Endothelial cell of umbilical vein (primary cell): Measurements from ENCODE around the gene CCDC82. TPM values are rescaled to one million over a fixed set of nuclear protein-coding genes. Genes with fewer than 3 reads are reported as not detected.

Source experiments
- BruUV-seq: library from RNA; stranded (reverse); fragments of 400-500 nt; replicated peaks from 2 replicates; lab custom pipeline; 2021; lab: Mats Ljungman, UMichigan
- CTCF ChIA-PET: fragments of 300-600, 350-600 bp; sonication (Branson Sonifier 250); formaldehyde crosslinking; loops from one replicate; lab custom pipeline; 2021; ENCODE audit warnings: antibody characterized with exemption, inconsistent platforms; lab: Charles Lee
- POLR2A ChIA-PET: fragments of 300-600, 350-600 bp; sonication (Branson Sonifier 250); formaldehyde crosslinking; loops from one replicate; lab custom pipeline; 2021; ENCODE audit warnings: antibody characterized with exemption, inconsistent platforms; lab: Charles Lee
- DNase-seq: peaks from one replicate; pipeline ENCODE4 v3.0.0-alpha.2; 2011; ENCODE audit warnings: low read depth, low spot score
- FAIRE-seq: peaks from 2 replicates; lab custom pipeline; 2011; peaks lifted over from hg19 to GRCh38; lab: Jason Lieb, UNC
- H2AFZ ChIP-seq: 2 replicates; pipeline ENCODE4 v1.6.0; 2012; ENCODE audit warnings: low read depth, low read length, control low read depth, inconsistent platforms
- H3K27ac ChIP-seq: 2 replicates; pipeline ENCODE4 v1.5.1; 2011; ENCODE audit warnings: low read depth, mild to moderate bottlenecking, control low read depth, low read length, moderate library complexity; ENCODE audit not compliant: insufficient read depth
- H3K27me3 ChIP-seq, 2 experiments: 2 replicates each; pipeline versions ENCODE4 v1.6.0 to v1.6.1; 2011; ENCODE audit warnings: low read length in 2 of 2, mixed read lengths in 1 of 2; ENCODE audit not compliant: control insufficient read depth in 2 of 2, insufficient read depth in 2 of 2
- H3K36me3 ChIP-seq, 2 experiments: 2 replicates in 1 of 2; 3 replicates in 1 of 2; pipeline ENCODE4 v1.5.1; 2011; ENCODE audit warnings: low read length in 2 of 2, mild to moderate bottlenecking in 1 of 2, moderate library complexity in 1 of 2; ENCODE audit not compliant: control insufficient read depth in 2 of 2, insufficient read depth in 2 of 2; ENCODE audit errors: extremely low read depth in 1 of 2
- H3K4me1 ChIP-seq: 3 replicates; pipeline ENCODE4 v1.5.1; 2011; ENCODE audit warnings: mild to moderate bottlenecking, low read length; ENCODE audit not compliant: control insufficient read depth, insufficient read depth; ENCODE audit errors: extremely low read depth
- H3K4me2 ChIP-seq: 2 replicates; pipeline ENCODE4 v1.6.1; 2011; ENCODE audit warnings: low read length, control low read depth, mixed read lengths; ENCODE audit not compliant: insufficient read depth
- H3K4me3 ChIP-seq, 3 experiments: fragments of 200-600 bp in 1 of 3; sonication (generic), shearing (Covaris generic) in 1 of 3; replicated peaks in 1 of 3; 2 replicates each; pipeline ENCODE4 v1.5.1; 2011 to 2016; ENCODE audit warnings: control low read depth in 3 of 3, low read length in 3 of 3, mild to moderate bottlenecking in 2 of 3, inconsistent platforms in 1 of 3, low read depth in 1 of 3, moderate library complexity in 1 of 3; ENCODE audit not compliant: insufficient read depth in 1 of 3
- H3K79me2 ChIP-seq: 2 replicates; pipeline ENCODE4 v1.6.0; 2012; ENCODE audit warnings: low read length, inconsistent platforms; ENCODE audit not compliant: control insufficient read depth, insufficient read depth
- H3K9ac ChIP-seq: replicated peaks from 2 replicates; pipeline ENCODE3; 2011; ENCODE audit warnings: low read length, control low read depth; ENCODE audit not compliant: insufficient read depth; ENCODE audit errors: extremely low read depth
- H3K9me1 ChIP-seq: replicated peaks from 3 replicates; pipeline ENCODE4 v1.6.0; 2011; ENCODE audit warnings: mild to moderate bottlenecking, low read length; ENCODE audit not compliant: control insufficient read depth, insufficient read depth; ENCODE audit errors: extremely low read depth
- H3K9me3 ChIP-seq: replicated peaks from 2 replicates; pipeline ENCODE4 v1.5.1; 2012; ENCODE audit warnings: low read length, inconsistent platforms; ENCODE audit not compliant: control insufficient read depth, insufficient read depth
- H4K20me1 ChIP-seq: replicated peaks from 2 replicates; pipeline ENCODE3; 2011; ENCODE audit warnings: mild to moderate bottlenecking, low read length; ENCODE audit not compliant: control insufficient read depth, insufficient read depth; ENCODE audit errors: extremely low read depth
- CTCF ChIP-seq, 2 donors: IDR thresholded peaks; 1 replicate in 1 of 2; 2 replicates in 1 of 2; pipeline ENCODE4 v1.5.1; 2011; ENCODE audit warnings: low read length in 2 of 2, mild to moderate bottlenecking in 2 of 2, moderate library complexity in 2 of 2, control low read depth in 1 of 2, inconsistent platforms in 1 of 2, low read depth in 1 of 2; ENCODE audit not compliant: insufficient read depth in 1 of 2; ENCODE audit errors: extremely low read depth in 1 of 2
- EZH2 ChIP-seq: IDR thresholded peaks from 2 replicates; pipeline ENCODE4 v1.6.1; 2012; ENCODE audit warnings: borderline replicate concordance, low read depth, mild to moderate bottlenecking, moderate library complexity, low read length, inconsistent platforms; ENCODE audit not compliant: severe bottlenecking
- FOS ChIP-seq: IDR thresholded peaks from 2 replicates; pipeline ENCODE4 v1.6.1; 2011; ENCODE audit warnings: mild to moderate bottlenecking, low read length, moderate library complexity, borderline replicate concordance; ENCODE audit not compliant: insufficient read depth
- GATA2 ChIP-seq: IDR thresholded peaks from 2 replicates; pipeline ENCODE4 v1.7.0; 2011; ENCODE audit warnings: low read depth, mild to moderate bottlenecking, moderate library complexity, mixed read lengths, low read length; ENCODE audit not compliant: insufficient read length, insufficient read depth
- JUN ChIP-seq: IDR thresholded peaks from 2 replicates; pipeline ENCODE4 v1.6.1; 2011; ENCODE audit warnings: borderline replicate concordance, low read depth; ENCODE audit not compliant: insufficient read length, insufficient read depth
- MAX ChIP-seq: IDR thresholded peaks from 2 replicates; pipeline ENCODE4 v1.6.1; 2011; ENCODE audit not compliant: insufficient read depth, insufficient read length
- MYC ChIP-seq: IDR thresholded peaks from one replicate; pipeline ENCODE4 v1.6.1; 2011; ENCODE audit warnings: mild to moderate bottlenecking, low read depth, low read length
- POLR2A ChIP-seq: IDR thresholded peaks from 2 replicates; pipeline ENCODE4 v1.6.1; 2012; ENCODE audit warnings: low read depth, mild to moderate bottlenecking, control low read depth, low read length
- POLR2AphosphoS5 ChIP-seq: IDR thresholded peaks from 2 replicates; pipeline ENCODE4 v1.6.1; 2012; ENCODE audit warnings: low read depth, mild to moderate bottlenecking, control low read depth, low read length, moderate library complexity; ENCODE audit not compliant: insufficient read depth
- dilution Hi-C: fragments of 300-500 bp; cut with MboI; formaldehyde crosslinking; loops from one replicate; pipeline ENCODE4 v1.15.0; 2019; ENCODE audit warnings: low sequenced_read_pairs; ENCODE audit not compliant: extremely low pct_ligation_motif_present
- intact Hi-C: fragments of 100-400 bp; cut with micrococcal nuclease; formaldehyde crosslinking; loops from one replicate; pipeline ENCODE4 v1.10.0; 2022
- polyA plus RNA-seq, 4 experiments: library from polyadenylated mRNA; depleted of rRNA in 3 of 4; stranded (reverse) in 3 of 4; unstranded in 1 of 4; fragments of >200 nt; gene quantifications; 2 replicates each; pipeline versions ENCODE4 v1.2.1 to v1.2.3, GENCODE V29; 2011 to 2012; ENCODE audit warnings: missing spikeins in 1 of 4
- total RNA-seq: library from RNA; stranded (reverse); gene quantifications from 2 replicates; pipeline ENCODE4 v1.2.3, GENCODE V29; 2021

CCDC82 gene
- total and polyA plus RNA-seq, 2 donors (not counting 3 experiments of a cell fraction or from before 2014, with no cell fraction given), result 8.1 to 33.4 TPM

- no peak overlapping the region for H3K27ac ChIP-seq
- peaks cover 11 to 24% of the 10 kb centered on the region in 2 experiments for H3K27me3 ChIP-seq
- no peak overlapping the region for H2AFZ ChIP-seq
- POLR2A ChIA-PET, result no interaction called here
- no peaks in the 10 kb centered on the region for H3K36me3 ChIP-seq
- CTCF ChIA-PET, result interaction anchor here (1.0 kb wide), 2 partner anchors 37 to 595 kb away, joined by 3 read pairs; no protein-coding TSS in a partner anchor
- no peak for TF ChIP-seq CTCF (IDR thresholded peaks at IDR 0.05; ENCODE audit: extremely low read depth in 1 of 2, insufficient read depth in 1 of 2, low read depth in 1 of 2, low read length in 2 of 2)
- no peak for TF ChIP-seq POLR2AphosphoS5
- TF ChIP-seq POLR2A, result no peak
- TF ChIP-seq MYC, result no peak
- no peak for TF ChIP-seq EZH2
- no peak for TF ChIP-seq FOS
- no peak for TF ChIP-seq JUN
- no peak for TF ChIP-seq MAX
- no peak for TF ChIP-seq GATA2
- H4K20me1 ChIP-seq, result no peaks in the 10 kb centered on the region
- no peak overlapping the region for H3K9ac ChIP-seq
- FAIRE-seq, result no peak
- no peak overlapping the region for H3K4me2 ChIP-seq
- DNase-seq, result no peak
- H3K79me2 ChIP-seq, result no peaks in the 10 kb centered on the region
- H3K9me3 ChIP-seq, result no peaks in the 10 kb centered on the region
- H3K4me1 ChIP-seq, result peaks cover 2% of the 10 kb centered on the region
- H3K4me3 ChIP-seq, result no peak overlapping the region
- intact Hi-C loops, result no loop called here
- dilution Hi-C loops, result no loop called here
- no peaks in the 10 kb centered on the region for H3K9me1 ChIP-seq
- no TSS peak for BruUV-seq
These were observed 41.0 kb upstream of the CCDC82 start for GRCh38 chr11:96430668-96431067.
